NB4 (cell line): ENCODE results near the gene CAMP.

ENCODE experiments used
- DNase-seq: peaks from one replicate; pipeline ENCODE4 v3.0.0; 2010; ENCODE audit warnings: low read depth
- H3K4me3 ChIP-seq: one replicate; pipeline ENCODE4 v1.5.1; 2011; ENCODE audit warnings: mild to moderate bottlenecking, low read depth, low read length, moderate library complexity
- CTCF ChIP-seq: IDR thresholded peaks from one replicate; pipeline ENCODE4 v1.5.1; 2012; ENCODE audit warnings: low read depth, low read length
- MAX ChIP-seq: IDR thresholded peaks from 2 replicates; pipeline ENCODE4 v1.6.1; 2011; ENCODE audit warnings: low read depth, low read length
- MYC ChIP-seq: IDR thresholded peaks from 2 replicates; pipeline ENCODE4 v1.6.1; 2011; ENCODE audit warnings: low read depth, low read length
- POLR2A ChIP-seq: IDR thresholded peaks from 2 replicates; pipeline ENCODE4 v1.6.1; 2011; ENCODE audit warnings: mild to moderate bottlenecking; ENCODE audit not compliant: insufficient read length; ENCODE audit errors: extremely low read depth

The CAMP gene

GRCh38 chr3:48217449-48217848 lies 5.8 kb upstream of the CAMP start:
- no peak for TF ChIP-seq MYC
- no peak for TF ChIP-seq POLR2A
- TF ChIP-seq CTCF, result no peak
- TF ChIP-seq MAX, result no peak
- H3K4me3 ChIP-seq, result no peak overlapping the region
- DNase-seq, result peak; percentile 31

- DNase-seq, result no peak
- no peak overlapping the region for H3K4me3 ChIP-seq
- TF ChIP-seq MYC (no peak), POLR2A (no peak), CTCF (no peak), MAX (no peak)
These were observed 4.8 kb upstream of the CAMP start for GRCh38 chr3:48218537-48218936.

GRCh38 chr3:48219543-48219942 lies 3.8 kb upstream of the CAMP start:
- no peak for DNase-seq
- TF ChIP-seq CTCF, result no peak
- no peak for TF ChIP-seq MYC
- TF ChIP-seq MAX, result no peak
- TF ChIP-seq POLR2A, result no peak
- H3K4me3 ChIP-seq, result no peak overlapping the region

GRCh38 chr3:48220746-48221145 lies 2.5 kb upstream of the CAMP start:
- no peak overlapping the region for H3K4me3 ChIP-seq
- TF ChIP-seq CTCF (no peak), POLR2A (no peak)
- no peak for DNase-seq

GRCh38 chr3:48225587-48225986 lies 2.3 kb downstream of the CAMP start:
- no peak for DNase-seq
- no peak overlapping the region for H3K4me3 ChIP-seq
- no peak for TF ChIP-seq CTCF
- no peak for TF ChIP-seq POLR2A
- no peak for TF ChIP-seq MYC
- no peak for TF ChIP-seq MAX

GRCh38 chr3:48226939-48227338 lies 3.6 kb downstream of the CAMP start:
- no peak overlapping the region for H3K4me3 ChIP-seq
- TF ChIP-seq POLR2A (no peak), MAX (no peak), MYC (no peak), CTCF (no peak)
- DNase-seq, result no peak
